OCI-LY3 (cell line): ENCODE data around the gene PYCR2.

Experiments used
- H2AFZ ChIP-seq: fragments of 200-600, 300-600 bp; shearing (Covaris generic); 2 replicates; pipeline ENCODE4 v1.6.0; 2014; ENCODE audit warnings: antibody characterized with exemption, low read depth, low read length
- H3K27ac ChIP-seq: fragments of 200-600, 300-600 bp; sonication (generic); 2 replicates; pipeline ENCODE4 v1.5.1; 2014; ENCODE audit warnings: mild to moderate bottlenecking, low read length, moderate library complexity, mixed read lengths
- H3K27me3 ChIP-seq: fragments of 200-600, 300-600 bp; sonication (generic); 2 replicates; pipeline ENCODE4 v1.6.1; 2014; ENCODE audit warnings: low read depth, low read length, mixed read lengths
- H3K36me3 ChIP-seq: fragments of 200-600, 300-600 bp; sonication (generic); replicated peaks from 2 replicates; pipeline ENCODE3; 2014; ENCODE audit warnings: low read depth, low read length, mixed read lengths
- H3K4me1 ChIP-seq: fragments of 300-600, 200-600 bp; sonication (generic); 2 replicates; pipeline ENCODE4 v1.6.1; 2014; ENCODE audit warnings: low read length, mixed read lengths
- H3K4me2 ChIP-seq: fragments of 200-600, 300-600 bp; sonication (generic); 2 replicates; pipeline ENCODE4 v1.6.1; 2014; ENCODE audit warnings: low read length, mixed read lengths
- H3K4me3 ChIP-seq: fragments of 300-600, 200-600 bp; sonication (generic); 2 replicates; pipeline ENCODE4 v1.5.1; 2014; ENCODE audit warnings: antibody characterized with exemption, mild to moderate bottlenecking, low read length, moderate library complexity
- H3K79me2 ChIP-seq: fragments of 300-600, 200-600 bp; shearing (Covaris generic); 2 replicates; pipeline ENCODE4 v1.6.1; 2014; ENCODE audit warnings: mild to moderate bottlenecking, low read length, mixed read lengths
- H3K9ac ChIP-seq: fragments of 300-600, 200-600 bp; shearing (Covaris generic); 2 replicates; pipeline ENCODE4 v1.6.0; 2014; ENCODE audit warnings: mild to moderate bottlenecking, low read length, moderate library complexity
- H3K9me3 ChIP-seq: fragments of 200-600, 300-600 bp; shearing (Covaris generic); 2 replicates; pipeline ENCODE4 v1.6.1; 2014; ENCODE audit warnings: low read length, mixed read lengths; ENCODE audit not compliant: insufficient read depth
- H4K20me1 ChIP-seq: fragments of 200-600, 300-600 bp; sonication (generic); 2 replicates; pipeline ENCODE4 v1.6.1; 2016; ENCODE audit warnings: low read length, mixed read lengths; ENCODE audit not compliant: insufficient read depth
- EZH2phosphoT487 ChIP-seq: fragments of 200-600 bp; shearing (Covaris generic); IDR thresholded peaks from 2 replicates; pipeline ENCODE4 v1.6.1; 2018; ENCODE audit warnings: antibody characterized with exemption, mixed run types, low read depth
- TF ChIP-seq, protein P1 (sequence below): fragments of 200-600, 300-600 bp; sonication (generic); IDR thresholded peaks from 2 replicates; pipeline ENCODE4 v1.5.1; 2014; ENCODE audit warnings: antibody characterized with exemption, low read length, low read depth

Gene PYCR2

DNA sequence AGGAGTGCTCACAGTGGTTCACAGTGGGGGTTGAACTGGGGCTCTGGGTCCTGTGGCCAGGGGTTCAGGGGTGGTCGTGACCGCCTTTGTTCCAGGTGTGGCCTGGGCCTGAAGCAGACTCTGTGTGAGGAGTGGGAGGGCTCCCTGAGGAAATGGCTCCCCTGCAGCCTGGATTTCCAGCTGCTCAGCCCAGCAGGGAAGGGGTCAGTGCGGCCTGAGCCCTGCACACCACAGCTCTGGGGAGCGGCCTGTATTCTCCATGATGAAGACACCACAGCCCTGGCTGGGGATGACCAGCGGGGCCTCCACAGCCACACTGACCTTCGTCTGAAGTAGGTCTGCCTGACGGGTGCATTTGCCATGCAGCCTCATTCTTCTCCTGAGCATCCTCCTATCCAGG, 16.7 kb downstream of the PYCR2 start:
- Histone ChIP-seq H3K4me1 (peaks cover 24% of the 10 kb centered on the region), H3K4me3 (no peak overlapping the region), H3K36me3 (no peaks in the 10 kb centered on the region), H4K20me1 (no peaks in the 10 kb centered on the region), H3K79me2 (no peaks in the 10 kb centered on the region), H3K27ac (no peak overlapping the region), H3K27me3 (no peaks in the 10 kb centered on the region), H3K9ac (no peak overlapping the region), H3K9me3 (no peaks in the 10 kb centered on the region), H3K4me2 (no peak overlapping the region), H2AFZ (no peak overlapping the region)
- TF ChIP-seq, protein P1, sequence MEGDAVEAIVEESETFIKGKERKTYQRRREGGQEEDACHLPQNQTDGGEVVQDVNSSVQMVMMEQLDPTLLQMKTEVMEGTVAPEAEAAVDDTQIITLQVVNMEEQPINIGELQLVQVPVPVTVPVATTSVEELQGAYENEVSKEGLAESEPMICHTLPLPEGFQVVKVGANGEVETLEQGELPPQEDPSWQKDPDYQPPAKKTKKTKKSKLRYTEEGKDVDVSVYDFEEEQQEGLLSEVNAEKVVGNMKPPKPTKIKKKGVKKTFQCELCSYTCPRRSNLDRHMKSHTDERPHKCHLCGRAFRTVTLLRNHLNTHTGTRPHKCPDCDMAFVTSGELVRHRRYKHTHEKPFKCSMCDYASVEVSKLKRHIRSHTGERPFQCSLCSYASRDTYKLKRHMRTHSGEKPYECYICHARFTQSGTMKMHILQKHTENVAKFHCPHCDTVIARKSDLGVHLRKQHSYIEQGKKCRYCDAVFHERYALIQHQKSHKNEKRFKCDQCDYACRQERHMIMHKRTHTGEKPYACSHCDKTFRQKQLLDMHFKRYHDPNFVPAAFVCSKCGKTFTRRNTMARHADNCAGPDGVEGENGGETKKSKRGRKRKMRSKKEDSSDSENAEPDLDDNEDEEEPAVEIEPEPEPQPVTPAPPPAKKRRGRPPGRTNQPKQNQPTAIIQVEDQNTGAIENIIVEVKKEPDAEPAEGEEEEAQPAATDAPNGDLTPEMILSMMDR = no peak
- TF ChIP-seq EZH2phosphoT487 = no peak

DNA sequence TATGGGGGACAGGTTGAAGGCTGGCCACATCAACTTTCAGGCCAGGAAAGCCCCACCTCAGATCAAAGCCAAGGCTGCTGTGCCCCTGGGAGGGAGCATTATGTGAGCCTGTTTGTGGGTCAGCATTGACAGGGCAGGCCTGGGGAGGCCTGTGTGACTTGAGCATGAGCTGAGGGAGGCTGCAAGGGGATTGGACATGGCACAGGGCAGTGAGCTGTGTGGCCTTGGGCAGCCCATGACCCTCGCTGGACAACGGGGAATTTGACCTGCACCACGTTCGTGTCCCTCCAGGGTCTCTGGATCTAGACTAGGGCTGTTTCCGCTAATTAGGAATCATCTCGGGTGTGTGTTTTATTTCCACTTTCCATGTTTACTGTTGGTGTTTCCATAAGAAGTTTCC, 17.6 kb downstream of the PYCR2 start:
- peaks cover 19% of the 10 kb centered on the region for H3K4me1 ChIP-seq
- no peak overlapping the region for H3K9ac ChIP-seq
- H3K4me3 ChIP-seq = no peak overlapping the region
- TF ChIP-seq, protein P1 = no peak
- TF ChIP-seq EZH2phosphoT487 = no peak
- H3K79me2 ChIP-seq = no peaks in the 10 kb centered on the region
- H2AFZ ChIP-seq = no peak overlapping the region
- no peaks in the 10 kb centered on the region for H3K9me3 ChIP-seq
- no peaks in the 10 kb centered on the region for H4K20me1 ChIP-seq
- no peak overlapping the region for H3K4me2 ChIP-seq
- no peaks in the 10 kb centered on the region for H3K36me3 ChIP-seq
- no peaks in the 10 kb centered on the region for H3K27me3 ChIP-seq
- no peak overlapping the region for H3K27ac ChIP-seq

DNA sequence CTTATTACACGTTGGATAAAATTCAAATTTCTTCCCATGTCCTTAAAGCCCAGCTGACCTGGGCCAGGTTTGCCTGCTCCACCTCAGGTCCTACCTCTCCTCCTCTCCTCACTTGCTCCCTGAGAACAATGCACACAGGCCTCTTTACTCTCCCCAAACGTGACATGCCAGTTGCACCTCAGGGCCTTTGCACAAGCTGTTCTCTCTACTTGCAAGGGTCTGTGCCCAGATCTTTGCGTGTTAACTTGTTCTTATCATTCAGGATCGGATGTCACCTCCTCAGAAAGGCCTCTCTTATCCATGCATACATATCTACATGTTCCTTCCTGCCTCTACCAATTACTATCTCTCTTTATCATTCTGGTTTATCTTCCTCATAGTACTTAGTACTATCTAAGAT, 20.4 kb downstream of the PYCR2 start:
- Histone ChIP-seq H3K4me1 (no peaks in the 10 kb centered on the region), H3K79me2 (no peaks in the 10 kb centered on the region), H4K20me1 (no peaks in the 10 kb centered on the region), H3K9ac (no peak overlapping the region), H3K4me2 (no peak overlapping the region), H3K4me3 (no peak overlapping the region), H3K27me3 (no peaks in the 10 kb centered on the region), H2AFZ (no peak overlapping the region), H3K9me3 (no peaks in the 10 kb centered on the region), H3K36me3 (no peaks in the 10 kb centered on the region), H3K27ac (no peak overlapping the region)
- no peak for TF ChIP-seq EZH2phosphoT487
- TF ChIP-seq, protein P1 = no peak

DNA sequence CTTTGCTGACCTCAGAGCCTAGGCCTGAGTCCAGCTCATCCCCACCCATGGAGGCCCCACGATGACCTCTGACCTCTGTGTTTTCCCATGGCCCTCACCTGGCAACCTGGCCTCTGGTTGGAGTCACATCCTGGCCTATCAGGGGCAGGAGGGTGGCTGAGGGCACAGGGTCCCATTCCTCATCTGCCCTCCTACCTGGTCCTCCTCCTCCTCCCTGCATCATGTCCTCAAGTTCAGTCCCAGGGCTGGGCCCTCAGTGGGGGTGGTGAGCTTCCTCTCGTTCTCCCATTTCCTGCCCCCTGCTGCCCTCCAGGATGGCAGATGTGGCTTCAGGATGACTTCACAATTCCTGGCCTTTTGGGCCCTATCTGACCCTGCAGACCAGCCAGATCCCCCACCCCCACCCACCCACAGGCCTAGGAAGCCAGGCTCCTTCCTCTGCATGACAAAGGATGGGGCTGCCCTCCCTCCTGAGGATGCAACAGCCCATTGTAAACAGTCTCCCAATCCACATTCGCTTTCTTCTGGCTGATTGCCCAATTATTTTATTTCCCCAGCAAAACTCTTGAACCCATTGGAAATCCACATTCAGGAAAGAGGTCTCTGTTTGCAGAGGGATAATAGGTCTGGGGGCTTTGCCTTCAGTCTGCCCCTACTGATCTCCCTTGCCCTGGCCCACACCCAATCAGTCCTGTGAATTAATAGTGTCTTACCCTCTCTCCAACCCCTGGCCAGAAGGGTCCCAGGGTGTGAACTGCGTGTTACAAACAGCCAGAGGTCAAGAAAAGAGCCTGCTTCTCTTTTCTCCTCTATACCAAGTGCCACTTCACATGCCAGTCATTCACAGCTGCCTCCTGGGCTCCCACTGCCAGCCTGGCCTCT, 24.8 kb downstream of the PYCR2 start:
- Histone ChIP-seq H3K79me2 (no peaks in the 10 kb centered on the region), H3K27ac (no peak overlapping the region), H3K27me3 (no peaks in the 10 kb centered on the region), H3K4me2 (no peak overlapping the region), H2AFZ (no peak overlapping the region), H3K9ac (no peak overlapping the region), H3K4me3 (no peak overlapping the region), H3K36me3 (no peaks in the 10 kb centered on the region), H3K9me3 (no peaks in the 10 kb centered on the region), H4K20me1 (no peaks in the 10 kb centered on the region), H3K4me1 (peaks cover 27% of the 10 kb centered on the region)
- TF ChIP-seq EZH2phosphoT487 = no peak
- TF ChIP-seq, protein P1 = no peak
